HG02885 (cell line): Measurements from ENCODE around the gene NAA50.

Experiments
- ATAC-seq: cut with Tn5 transposase; IDR thresholded peaks from one replicate; pipeline ENCODE4 v1.9.1; 2021; ENCODE audit warnings: mild to moderate bottlenecking; ENCODE audit not compliant: unreplicated experiment, poor library complexity

The NAA50 gene

DNA sequence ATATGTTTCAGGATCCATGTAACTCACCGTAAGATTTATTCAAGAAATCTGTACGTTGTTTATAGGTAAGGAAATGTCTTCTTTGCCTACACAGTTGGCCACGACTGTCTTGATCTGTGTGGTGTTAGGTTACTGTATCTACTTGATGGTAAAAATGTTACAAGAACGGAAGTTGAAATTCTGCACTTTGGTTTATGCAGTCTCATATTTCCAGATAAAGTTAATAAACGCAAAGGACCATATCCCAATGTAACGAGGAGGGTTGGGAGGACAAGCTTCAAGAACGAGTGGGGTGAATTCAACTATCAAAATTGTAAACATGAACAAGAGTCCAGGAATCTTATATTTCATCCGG, 50.6 kb downstream of the NAA50 start:
- no peak for ATAC-seq

GRCh38 chr3:113690482-113690881, 55.6 kb downstream of the NAA50 start:
- ATAC-seq, result no peak

GRCh38 chr3:113685956-113686721, 59.9 kb downstream of the NAA50 start:
- no peak for ATAC-seq

GRCh38 chr3:113685124-113685523, 60.9 kb downstream of the NAA50 start:
- no peak for ATAC-seq

DNA sequence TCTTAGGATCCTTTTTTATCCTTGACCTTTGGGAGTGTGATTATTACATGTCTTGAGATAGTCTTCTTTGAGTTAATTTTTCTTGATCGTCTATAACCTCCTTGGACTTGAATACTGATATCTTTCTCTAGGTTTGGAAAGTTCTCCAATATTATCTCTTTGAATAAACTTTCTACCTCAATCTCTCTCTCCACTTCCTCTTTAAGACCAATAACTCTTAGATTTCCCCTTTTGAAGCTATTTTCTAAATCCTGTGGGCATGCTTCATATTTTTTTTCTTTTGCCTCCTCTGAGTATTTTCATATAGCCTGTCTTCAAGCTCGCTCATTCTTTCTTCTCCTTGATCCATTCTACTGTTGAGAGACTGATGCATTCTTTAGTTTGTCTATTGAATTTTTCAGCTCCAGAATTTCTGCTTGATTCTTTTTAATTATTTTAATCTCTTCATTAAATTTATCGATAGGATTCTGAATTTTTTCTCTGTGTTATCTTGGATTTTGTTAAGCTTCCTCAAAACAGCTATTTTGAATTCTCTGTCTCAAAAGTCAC, 61.7 kb downstream of the NAA50 start:
- ATAC-seq, result no peak

DNA sequence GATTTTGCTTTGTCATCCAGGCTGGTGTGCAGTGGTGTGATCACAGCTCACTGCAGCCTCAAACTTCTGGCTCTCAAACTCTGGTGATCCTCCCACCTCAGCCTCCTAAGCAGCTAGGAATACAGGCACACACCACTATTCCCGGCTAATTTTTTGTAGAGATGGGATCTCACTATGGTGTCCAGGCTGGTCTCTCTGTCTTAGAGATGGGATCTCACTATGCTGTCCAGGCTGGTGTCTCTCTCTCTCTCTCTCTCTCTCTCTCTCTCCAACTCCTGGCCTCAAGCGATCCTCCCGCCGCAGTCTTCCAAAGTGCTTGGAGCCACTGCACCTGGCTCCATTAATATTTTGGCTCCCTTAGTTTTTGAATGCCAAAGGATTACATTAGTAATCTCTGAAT, 67.3 kb downstream of the NAA50 start:
- no peak for ATAC-seq

GRCh38 chr3:113677737-113678136, 68.3 kb downstream of the NAA50 start:
- no peak for ATAC-seq

GRCh38 chr3:113676261-113676660, 69.8 kb downstream of the NAA50 start:
- no peak for ATAC-seq

GRCh38 chr3:113673593-113673992, 72.5 kb downstream of the NAA50 start:
- no peak for ATAC-seq

GRCh38 chr3:113668015-113668414, 78.0 kb downstream of the NAA50 start:
- no peak for ATAC-seq
